ENCODE results near the gene REPS1. TPM values are rescaled to one million over a fixed set of nuclear protein-coding genes. Genes with fewer than 3 reads are reported as not detected.

Gene REPS1
- total RNA-seq, 1 experiment from 2014 or later, result 27.4 TPM

DNA sequence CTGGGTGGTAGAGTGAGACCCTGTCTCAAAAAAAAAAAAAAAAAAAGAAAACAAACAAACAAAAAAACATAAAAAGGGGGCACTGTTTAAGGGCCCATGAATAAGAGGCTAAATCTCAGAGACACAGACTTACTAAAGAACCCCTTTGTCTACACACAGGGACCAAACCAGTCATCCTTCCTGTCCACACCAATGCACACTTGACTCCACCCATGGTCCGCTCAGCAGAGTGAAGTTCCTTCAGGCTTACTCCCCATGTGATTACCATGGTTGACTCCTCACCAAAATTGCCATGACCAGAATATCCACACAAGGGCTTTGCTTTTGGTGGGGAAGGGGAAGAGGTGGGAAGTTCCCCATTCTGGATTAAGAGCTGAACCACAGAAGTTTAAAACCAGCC lies 19.4 kb upstream of the REPS1 start:
- TF ChIP-seq, protein P1, sequence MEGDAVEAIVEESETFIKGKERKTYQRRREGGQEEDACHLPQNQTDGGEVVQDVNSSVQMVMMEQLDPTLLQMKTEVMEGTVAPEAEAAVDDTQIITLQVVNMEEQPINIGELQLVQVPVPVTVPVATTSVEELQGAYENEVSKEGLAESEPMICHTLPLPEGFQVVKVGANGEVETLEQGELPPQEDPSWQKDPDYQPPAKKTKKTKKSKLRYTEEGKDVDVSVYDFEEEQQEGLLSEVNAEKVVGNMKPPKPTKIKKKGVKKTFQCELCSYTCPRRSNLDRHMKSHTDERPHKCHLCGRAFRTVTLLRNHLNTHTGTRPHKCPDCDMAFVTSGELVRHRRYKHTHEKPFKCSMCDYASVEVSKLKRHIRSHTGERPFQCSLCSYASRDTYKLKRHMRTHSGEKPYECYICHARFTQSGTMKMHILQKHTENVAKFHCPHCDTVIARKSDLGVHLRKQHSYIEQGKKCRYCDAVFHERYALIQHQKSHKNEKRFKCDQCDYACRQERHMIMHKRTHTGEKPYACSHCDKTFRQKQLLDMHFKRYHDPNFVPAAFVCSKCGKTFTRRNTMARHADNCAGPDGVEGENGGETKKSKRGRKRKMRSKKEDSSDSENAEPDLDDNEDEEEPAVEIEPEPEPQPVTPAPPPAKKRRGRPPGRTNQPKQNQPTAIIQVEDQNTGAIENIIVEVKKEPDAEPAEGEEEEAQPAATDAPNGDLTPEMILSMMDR (conservative IDR thresholded peaks at IDR 0.05; ENCODE audit: low read depth, low read length), result no peak
- no TSS peak for BruUV-seq (replicated peaks)

DNA sequence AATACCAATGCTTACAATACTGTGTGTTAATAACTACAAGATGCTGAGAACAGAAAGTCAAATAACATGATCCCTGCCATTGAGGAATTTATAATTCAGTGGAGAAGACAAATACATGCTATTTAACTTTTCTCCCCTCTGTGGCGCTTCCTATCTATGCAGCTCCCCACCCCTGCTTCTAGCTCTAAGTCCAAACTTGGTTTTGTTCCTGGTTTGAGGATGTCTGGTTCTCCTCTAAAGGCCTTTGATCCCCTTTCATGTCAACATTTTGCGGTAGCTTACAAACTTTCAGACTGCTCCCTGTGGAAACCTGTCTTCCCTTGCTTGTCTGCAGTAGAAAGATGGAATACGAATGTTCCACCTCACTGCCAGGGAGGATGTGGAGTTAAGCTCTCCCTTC lies 18.4 kb upstream of the REPS1 start:
- BruUV-seq (replicated peaks), result no TSS peak
- CTCF ChIA-PET, result no interaction called here
- no peak for ATAC-seq

More for the DNA sequence above, 19.4 kb upstream of the REPS1 start:
- no peaks in the 10 kb centered on the region for H3K4me1 ChIP-seq (ENCODE audit: insufficient read depth, low read length)
- CTCF ChIA-PET, result no interaction called here
- H3K9me2 ChIP-seq (replicated peaks; ENCODE audit: low read length), result no peaks in the 10 kb centered on the region
- no peak for DNase-seq
- H3F3A ChIP-seq (ENCODE audit: low read length, unreplicated experiment), result no peaks in the 10 kb centered on the region
- ATAC-seq, result no peak
- intact Hi-C loops (cut with micrococcal nuclease), result no loop called here
- no peaks in the 10 kb centered on the region for H3K9me3 ChIP-seq (ENCODE audit: low read length)
- H3K36me3 ChIP-seq (ENCODE audit: low read depth, low read length), result no peaks in the 10 kb centered on the region
- no peak overlapping the region for H3K4me2 ChIP-seq (ENCODE audit: low read length)
- no peak overlapping the region for H2AFZ ChIP-seq (ENCODE audit: low read length)
- H3K79me2 ChIP-seq (ENCODE audit: low read length), result no peaks in the 10 kb centered on the region
- no peak overlapping the region for H3K9ac ChIP-seq (ENCODE audit: low read length)
- H4K20me1 ChIP-seq (ENCODE audit: low read length), result no peaks in the 10 kb centered on the region
- no peak overlapping the region for H3K27ac ChIP-seq (ENCODE audit: low read length)
- POLR2A ChIA-PET (ENCODE audit: unreplicated experiment), result no interaction called here
- H3K4me3 ChIP-seq (ENCODE audit: low read length), result no peak overlapping the region
- no peaks in the 10 kb centered on the region for H3K27me3 ChIP-seq (ENCODE audit: low read length)

DNA sequence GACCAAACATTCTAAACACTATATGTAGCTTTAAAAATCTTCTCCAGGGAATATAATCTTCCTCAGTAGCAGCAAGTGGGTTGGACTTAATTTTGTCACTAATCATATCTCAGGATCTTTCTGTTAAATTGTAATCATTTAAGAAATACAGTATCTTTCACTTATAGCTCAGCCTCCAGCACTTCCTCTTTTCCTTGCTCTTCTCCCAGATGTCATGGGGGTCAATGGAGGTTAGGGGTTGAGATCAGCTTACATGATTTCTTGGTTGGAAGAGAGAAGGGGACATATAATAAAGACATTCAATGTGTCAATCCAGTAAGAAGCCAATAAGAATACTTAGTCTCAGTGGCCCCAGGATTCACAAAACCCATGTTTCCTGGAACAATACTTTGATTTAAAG lies 15.7 kb upstream of the REPS1 start:
- Histone ChIP-seq H3K9me2 (replicated peaks; ENCODE audit: low read length) (no peaks in the 10 kb centered on the region), H3K27me3 (ENCODE audit: low read length) (no peaks in the 10 kb centered on the region), H3K9ac (ENCODE audit: low read length) (no peak overlapping the region), H3K27ac (ENCODE audit: low read length) (no peak overlapping the region), H3K4me3 (ENCODE audit: low read length) (no peak overlapping the region), H4K20me1 (ENCODE audit: low read length) (no peaks in the 10 kb centered on the region), H3F3A (ENCODE audit: low read length, unreplicated experiment) (no peaks in the 10 kb centered on the region), H3K9me3 (ENCODE audit: low read length) (no peaks in the 10 kb centered on the region), H3K4me2 (ENCODE audit: low read length) (no peak overlapping the region), H3K4me1 (ENCODE audit: insufficient read depth, low read length) (no peaks in the 10 kb centered on the region), H2AFZ (ENCODE audit: low read length) (no peak overlapping the region), H3K79me2 (ENCODE audit: low read length) (no peaks in the 10 kb centered on the region), H3K36me3 (ENCODE audit: low read depth, low read length) (no peaks in the 10 kb centered on the region)
- CTCF ChIA-PET, result no interaction called here
- DNase-seq, result no peak
- TF ChIP-seq EZH2 (IDR thresholded peaks at IDR 0.05; ENCODE audit: low read length, unreplicated experiment) (no peak), EZH2phosphoT487 (IDR thresholded peaks at IDR 0.05; ENCODE audit: borderline replicate concordance, low read length) (no peak)
- TF ChIP-seq, protein P1 (conservative IDR thresholded peaks at IDR 0.05; ENCODE audit: low read depth, low read length), result no peak
- BruUV-seq (replicated peaks), result no TSS peak
- POLR2A ChIA-PET (ENCODE audit: unreplicated experiment), result no interaction called here
- intact Hi-C loops (cut with micrococcal nuclease), result no loop called here
- no peak for ATAC-seq

More for the DNA sequence above, 18.4 kb upstream of the REPS1 start:
- no peak overlapping the region for H3K4me3 ChIP-seq (ENCODE audit: low read length)
- no peaks in the 10 kb centered on the region for H3K36me3 ChIP-seq (ENCODE audit: low read depth, low read length)
- no peak overlapping the region for H3K9ac ChIP-seq (ENCODE audit: low read length)
- no peaks in the 10 kb centered on the region for H3K9me3 ChIP-seq (ENCODE audit: low read length)
- TF ChIP-seq, protein P1 (conservative IDR thresholded peaks at IDR 0.05; ENCODE audit: low read depth, low read length), result no peak
- no peak for TF ChIP-seq EZH2 (IDR thresholded peaks at IDR 0.05; ENCODE audit: low read length, unreplicated experiment)
- TF ChIP-seq EZH2phosphoT487 (IDR thresholded peaks at IDR 0.05; ENCODE audit: borderline replicate concordance, low read length), result no peak
- POLR2A ChIA-PET (ENCODE audit: unreplicated experiment), result no interaction called here
- H3K27ac ChIP-seq (ENCODE audit: low read length), result no peak overlapping the region
- no peaks in the 10 kb centered on the region for H3K27me3 ChIP-seq (ENCODE audit: low read length)
- H4K20me1 ChIP-seq (ENCODE audit: low read length), result no peaks in the 10 kb centered on the region
- H3K4me2 ChIP-seq (ENCODE audit: low read length), result no peak overlapping the region
- no peaks in the 10 kb centered on the region for H3K4me1 ChIP-seq (ENCODE audit: insufficient read depth, low read length)
- H3K9me2 ChIP-seq (replicated peaks; ENCODE audit: low read length), result no peaks in the 10 kb centered on the region
- H3K79me2 ChIP-seq (ENCODE audit: low read length), result no peaks in the 10 kb centered on the region
- no peak for DNase-seq
- intact Hi-C loops (cut with micrococcal nuclease), result no loop called here
- no peaks in the 10 kb centered on the region for H3F3A ChIP-seq (ENCODE audit: low read length, unreplicated experiment)
- no peak overlapping the region for H2AFZ ChIP-seq (ENCODE audit: low read length)

Measured in PC-3 (cell line).